Stomach (tissue), 9 donors: ENCODE data around the gene CXADR. TPM values are rescaled to one million over a fixed set of nuclear protein-coding genes. Genes with fewer than 3 reads are reported as not detected.

Experiments
- DNase-seq, 2 donors: peaks; one replicate each; pipeline versions ENCODE4 v3.0.0 to v3.0.0-alpha.2; 2013 to 2019
- H3K27ac ChIP-seq, 5 donors: fragments of 200-600 bp in 4 of 5; sonication (generic) in 4 of 5; one replicate each; pipeline ENCODE4 v1.5.1; 2013 to 2019; ENCODE audit warnings: mild to moderate bottlenecking in 1 of 5, moderate library complexity in 1 of 5
- H3K27me3 ChIP-seq, 3 donors: fragments of 200-600 bp; sonication (generic); one replicate each; pipeline ENCODE4 v1.5.1; 2017 to 2019; ENCODE audit warnings: mixed run types in 1 of 3
- H3K36me3 ChIP-seq, 4 donors: fragments of 200-600 bp; sonication (generic); 1 replicate in 3 of 4; 2 replicates in 1 of 4; pipeline ENCODE4 v1.5.1; 2016 to 2019
- H3K4me1 ChIP-seq, 4 donors: fragments of 200-600 bp; sonication (generic); one replicate each; pipeline ENCODE4 v1.5.1; 2016 to 2019
- H3K4me3 ChIP-seq, 4 donors: fragments of 200-600 bp; sonication (generic) in 3 of 4; one replicate each; pipeline ENCODE4 v1.5.1; 2016 to 2019; ENCODE audit warnings: mild to moderate bottlenecking in 1 of 4
- H3K9me3 ChIP-seq, 4 donors: fragments of 200-600 bp; sonication (generic); one replicate each; pipeline ENCODE4 v1.5.1; 2016 to 2019
- CTCF ChIP-seq, 7 experiments: fragments of 450-650 bp in 4 of 7; fragments of 200-600 bp in 3 of 7; sonication (generic) in 3 of 7; IDR thresholded peaks; one replicate each; pipeline ENCODE4 v1.5.1; 2016 to 2019; ENCODE audit warnings: antibody characterized with exemption in 7 of 7, control low read depth in 2 of 7, mild to moderate bottlenecking in 1 of 7
- EP300 ChIP-seq: sonication (generic); formaldehyde crosslinking; IDR thresholded peaks from one replicate; pipeline ENCODE4 v1.6.1; 2017; ENCODE audit warnings: antibody characterized with exemption
- POLR2A ChIP-seq, 4 donors: fragments of 450-650 bp; IDR thresholded peaks; one replicate each; pipeline ENCODE4 v1.6.1; 2016; ENCODE audit warnings: antibody characterized with exemption in 4 of 4, control low read depth in 2 of 4, mild to moderate bottlenecking in 1 of 4, moderate library complexity in 1 of 4
- POLR2AphosphoS5 ChIP-seq, 3 donors: sonication (generic); formaldehyde crosslinking; IDR thresholded peaks; one replicate each; pipeline ENCODE4 v1.6.1; 2016; ENCODE audit warnings: antibody characterized with exemption in 3 of 3
- WGBS, 5 donors: extraction: QIAGEN DNeasy Blood & Tissue Kit in 3 of 5; methylation state at CpG; one replicate each; pipeline versions ENCODE4 v1.1.5 to v1.1.7; 2013 to 2018; 5-methylcytosine and 5-hydroxymethylcytosine counted together
- intact Hi-C: fragments of 100-400 bp; cut with DNase I; formaldehyde crosslinking; loops from one replicate; pipeline ENCODE4 v1.15.1; 2023; ENCODE audit warnings: low total_unique reads
- polyA plus RNA-seq, 3 donors: library from polyadenylated mRNA; stranded (reverse); fragments of 200-250 nt; gene quantifications; one replicate each; pipeline ENCODE4 v1.2.3, GENCODE V29; 2013
- total RNA-seq, 5 donors: library from RNA; depleted of rRNA; stranded (reverse); fragments of >200 nt; gene quantifications; one replicate each; pipeline versions ENCODE4 v1.1.0 to v1.2.3, GENCODE V29; 2014 to 2016
- donor health status: healthy with polysubstance abuse.
- donor health status: Bipolar disorder and iron deficiency.
- donor health status: healthy.

Gene CXADR
- total and polyA plus RNA-seq, 8 donors = 2.3 to 174 (median 23.7) TPM

- Histone ChIP-seq H3K27me3 (no peaks in the 10 kb centered on the region), H3K4me3 (no peak overlapping the region), H3K4me1 (peaks cover 0 to 68% (median 40%) of the 10 kb centered on the region in 4 donors), H3K36me3 (peaks cover 0 to 3% (median 0%) of the 10 kb centered on the region in 4 donors), H3K9me3 (no peaks in the 10 kb centered on the region), H3K27ac (no peak overlapping the region)
- intact Hi-C loops = no loop called here
- DNase-seq = no peak
- WGBS, 5 donors = 64 to 86% (median 68%) methylated on average over 1 of the region's 1 CpG
- TF ChIP-seq POLR2A (IDR thresholded peaks at IDR 0.05) (no peak), POLR2AphosphoS5 (IDR thresholded peaks at IDR 0.05) (no peak), CTCF (IDR thresholded peaks at IDR 0.05) (no peak), EP300 (no peak)
Measured at GRCh38 chr21:17545007-17545406, 32.2 kb downstream of the CXADR start.

- H3K27ac ChIP-seq = peak overlapping the region in 4 of 5 donors; percentile 10 to 72 (median 39)
- H3K9me3 ChIP-seq = no peaks in the 10 kb centered on the region
- H3K36me3 ChIP-seq = peaks cover 0 to 3% (median 0%) of the 10 kb centered on the region in 4 donors
- no peak for DNase-seq
- WGBS, 5 donors = 33 to 52% (median 46%) methylated on average over 7 of the region's 7 CpGs
- intact Hi-C loops = no loop called here
- no peak overlapping the region for H3K4me3 ChIP-seq
- H3K4me1 ChIP-seq = peaks cover 0 to 44% (median 16%) of the 10 kb centered on the region in 4 donors
- no peaks in the 10 kb centered on the region for H3K27me3 ChIP-seq
- no peak for TF ChIP-seq CTCF (IDR thresholded peaks at IDR 0.05)
- no peak for TF ChIP-seq POLR2A (IDR thresholded peaks at IDR 0.05)
- TF ChIP-seq POLR2AphosphoS5 (IDR thresholded peaks at IDR 0.05) = no peak
- no peak for TF ChIP-seq EP300
Measured at GRCh38 chr21:17548262-17548661, 35.4 kb downstream of the CXADR start.

GRCh38 chr21:17550671-17551308, 37.9 kb downstream of the CXADR start:
- no peak for TF ChIP-seq CTCF (IDR thresholded peaks at IDR 0.05)
- TF ChIP-seq POLR2AphosphoS5 (IDR thresholded peaks at IDR 0.05) = peak in 1 of 3 donors; percentile 35
- no peak for TF ChIP-seq EP300
- no peak for TF ChIP-seq POLR2A (IDR thresholded peaks at IDR 0.05)
- intact Hi-C loops = no loop called here

GRCh38 chr21:17552410-17552809, 39.6 kb downstream of the CXADR start:
- Histone ChIP-seq H3K27me3 (no peaks in the 10 kb centered on the region), H3K4me1 (peaks cover 0 to 40% (median 16%) of the 10 kb centered on the region in 4 donors), H3K36me3 (peaks cover 0 to 6% (median 0%) of the 10 kb centered on the region in 4 donors), H3K9me3 (no peaks in the 10 kb centered on the region), H3K4me3 (no peak overlapping the region), H3K27ac (no peak overlapping the region)
- TF ChIP-seq CTCF (IDR thresholded peaks at IDR 0.05) = no peak
- no peak for DNase-seq
- intact Hi-C loops = no loop called here

More at GRCh38 chr21:17550671-17551308, 37.9 kb downstream of the CXADR start:
- Histone ChIP-seq H3K9me3 (no peaks in the 10 kb centered on the region), H3K4me3 (no peak overlapping the region), H3K36me3 (peaks cover 0 to 4% (median 2%) of the 10 kb centered on the region in 4 donors), H3K27me3 (no peaks in the 10 kb centered on the region), H3K4me1 (peaks cover 0 to 45% (median 18%) of the 10 kb centered on the region in 4 donors), H3K27ac (peak overlapping the region in 4 of 5 donors; percentile 0 to 72 (median 16))
- WGBS, 5 donors = 37 to 59% (median 51%) methylated on average over 5 of the region's 5 CpGs
- DNase-seq = peak in 1 of 2 donors; percentile 44
